Pancreas (tissue), 10 donors: Measurements from ENCODE around the gene SULF2. TPM values are rescaled to one million over a fixed set of nuclear protein-coding genes. Genes with fewer than 3 reads are reported as not detected.

Experiments used
- ATAC-seq, 4 donors: fragments of 200-7000 bp; cut with Tn5 transposase; one replicate each; pipeline versions ENCODE4 v1.8.0 to v1.9.1; 2020; ENCODE audit warnings: mild to moderate bottlenecking in 4 of 4, moderate library complexity in 4 of 4
- DNase-seq, 6 donors: peaks; one replicate each; pipeline ENCODE4 v3.0.0-alpha.2; 2020
- FAIRE-seq: peaks from 2 replicates; lab custom pipeline; 2012; peaks lifted over from hg19 to GRCh38; lab: Jason Lieb, UNC
- H3K27ac ChIP-seq, 4 donors: fragments of 200-600 bp; sonication (generic); 1 replicate in 3 of 4; 2 replicates in 1 of 4; pipeline versions ENCODE4 v1.5.0 to v1.8.0; 2020
- H3K27me3 ChIP-seq, 4 donors: fragments of 200-600 bp; one replicate each; pipeline ENCODE4 v1.8.0; 2021
- H3K36me3 ChIP-seq, 3 donors: fragments of 200-600 bp; sonication (generic) in 1 of 3; one replicate each; pipeline versions ENCODE4 v1.5.0 to v1.8.0; 2020 to 2021
- H3K4me1 ChIP-seq, 3 donors: fragments of 200-600 bp; one replicate each; pipeline ENCODE4 v1.8.0; 2021
- H3K4me3 ChIP-seq, 4 donors: fragments of 200-600 bp; sonication (generic) in 2 of 4; one replicate each; pipeline versions ENCODE4 v1.5.0 to v1.8.0; 2020 to 2021
- H3K9me3 ChIP-seq, 4 donors: fragments of 200-600 bp; one replicate each; pipeline ENCODE4 v1.8.0; 2021
- CTCF ChIP-seq, 4 donors: fragments of 200-600 bp; sonication (generic) in 3 of 4; IDR thresholded peaks; one replicate each; pipeline versions ENCODE4 v1.5.0 to v1.8.0; 2021; ENCODE audit warnings: antibody characterized with exemption in 4 of 4
- WGBS, 2 donors: extraction: QIAGEN DNeasy Blood & Tissue Kit; methylation state at CpG; one replicate each; pipeline ENCODE4 v1.1.7; 2013; 5-methylcytosine and 5-hydroxymethylcytosine counted together
- intact Hi-C, 3 donors: fragments of 100-400 bp; cut with DNase I; formaldehyde crosslinking; loops; one replicate each; pipeline versions ENCODE4 v1.11.1 to v1.14.2; 2022
- polyA plus RNA-seq, 2 donors: library from polyadenylated mRNA; stranded (reverse); fragments of 200-250 nt; gene quantifications; one replicate each; pipeline ENCODE4 v1.2.3, GENCODE V29; 2013
- total RNA-seq, 6 donors: library from RNA; stranded (reverse); fragmentation: NEBNext Ultra II Directional in 4 of 6; extraction: Animal tissue kit (Norgen Biotek cat#: 25700) in 4 of 6; gene quantifications; one replicate each; pipeline versions ENCODE4 v1.2.1 to v1.2.4, GENCODE V29; 2021 to 2023
- donor health status: healthy with polysubstance abuse.
- donor health status: DM: no; HTN: no; CAD: no; lungs with moderate emphysema.
- donor health status: DM: no; HTN: no; CAD: no.
- donor health status: control.
- donor health status: control.
- donor health status: Bipolar disorder and iron deficiency.
- donor health status: DM: yes; HTN: yes; CAD: no.
- donor health status: DM: no; HTN: no; CAD: no.
- donor health status: DM: no; HTN: no; CAD: no.
- donor health status: DM: yes; HTN: yes; CAD: no.

The SULF2 gene
- total and polyA plus RNA-seq, 8 donors, result 4.5 to 41.7 (median 9.2) TPM

GRCh38 chr20:47648943-47649342 lies 136.3 kb downstream of the SULF2 start:
- H3K9me3 ChIP-seq, result no peaks in the 10 kb centered on the region
- 85 to 87% methylated on average over 6 of the region's 6 CpGs for WGBS, 2 donors
- intact Hi-C loops, result no loop called here
- FAIRE-seq, result no peak
- H3K27ac ChIP-seq, result no peak overlapping the region
- no peak for DNase-seq
- no peak overlapping the region for H3K4me3 ChIP-seq
- peaks cover 6 to 56% (median 16%) of the 10 kb centered on the region in 3 donors for H3K36me3 ChIP-seq
- H3K27me3 ChIP-seq, result no peaks in the 10 kb centered on the region
- no peak for TF ChIP-seq CTCF (IDR thresholded peaks at IDR 0.05)
- ATAC-seq, result no peak
- no peaks in the 10 kb centered on the region for H3K4me1 ChIP-seq

DNA sequence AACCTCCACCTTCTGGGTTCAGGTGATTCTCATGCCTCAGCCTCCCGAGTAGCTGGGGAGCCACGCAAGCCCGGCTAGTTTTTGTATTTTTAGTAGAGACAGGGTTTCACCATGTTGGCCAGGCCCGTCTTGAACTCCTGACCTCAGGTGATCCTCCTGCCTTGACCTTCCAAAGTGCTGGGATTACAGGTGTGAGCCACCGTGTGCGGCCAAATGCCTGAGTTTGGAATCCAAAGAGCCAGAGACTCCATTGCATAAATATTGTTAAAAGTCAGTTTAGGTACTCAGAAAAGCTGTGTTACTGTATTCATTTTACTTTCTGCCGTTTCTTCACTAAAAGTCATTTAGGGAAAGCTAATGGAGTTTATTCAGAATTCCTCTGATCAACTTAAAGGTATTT lies 137.3 kb downstream of the SULF2 start:
- TF ChIP-seq CTCF (IDR thresholded peaks at IDR 0.05), result no peak
- Histone ChIP-seq H3K9me3 (no peaks in the 10 kb centered on the region), H3K27me3 (no peaks in the 10 kb centered on the region), H3K4me3 (no peak overlapping the region), H3K27ac (no peak overlapping the region), H3K4me1 (no peaks in the 10 kb centered on the region), H3K36me3 (peaks cover 6 to 56% (median 11%) of the 10 kb centered on the region in 3 donors)
- FAIRE-seq (no peak), DNase-seq (no peak), ATAC-seq (no peak)
- WGBS, 2 donors, result 86 to 87% methylated on average over 7 of the region's 7 CpGs
- intact Hi-C loops, result no loop called here

DNA sequence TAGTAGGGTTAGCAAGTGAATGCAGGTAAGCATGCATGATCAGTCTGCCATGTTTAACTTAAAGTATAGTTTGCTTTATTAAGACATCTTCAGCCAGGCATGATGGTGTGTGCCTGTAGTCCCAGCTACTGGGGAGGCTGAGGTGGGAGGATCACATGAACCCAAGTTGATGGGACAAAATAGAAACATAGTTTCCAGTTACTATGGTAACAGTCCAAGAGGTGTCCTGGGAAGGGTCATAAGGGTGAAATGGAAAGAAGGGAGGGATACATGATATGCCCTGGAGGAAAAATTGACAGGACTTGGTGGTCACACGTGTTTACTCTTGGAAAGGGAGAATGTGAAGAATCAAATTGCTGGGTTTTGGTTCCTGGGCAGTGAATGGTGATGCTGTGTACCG lies 139.6 kb downstream of the SULF2 start:
- Histone ChIP-seq H3K4me1 (no peaks in the 10 kb centered on the region), H3K27ac (no peak overlapping the region), H3K27me3 (no peaks in the 10 kb centered on the region), H3K9me3 (no peaks in the 10 kb centered on the region), H3K4me3 (no peak overlapping the region), H3K36me3 (peaks cover 5 to 44% (median 6%) of the 10 kb centered on the region in 3 donors)
- FAIRE-seq, result no peak
- WGBS, 2 donors, result 80 to 90% methylated on average over 2 of the region's 2 CpGs
- DNase-seq, result no peak
- no peak for ATAC-seq
- intact Hi-C loops, result no loop called here
- no peak for TF ChIP-seq CTCF (IDR thresholded peaks at IDR 0.05)

DNA sequence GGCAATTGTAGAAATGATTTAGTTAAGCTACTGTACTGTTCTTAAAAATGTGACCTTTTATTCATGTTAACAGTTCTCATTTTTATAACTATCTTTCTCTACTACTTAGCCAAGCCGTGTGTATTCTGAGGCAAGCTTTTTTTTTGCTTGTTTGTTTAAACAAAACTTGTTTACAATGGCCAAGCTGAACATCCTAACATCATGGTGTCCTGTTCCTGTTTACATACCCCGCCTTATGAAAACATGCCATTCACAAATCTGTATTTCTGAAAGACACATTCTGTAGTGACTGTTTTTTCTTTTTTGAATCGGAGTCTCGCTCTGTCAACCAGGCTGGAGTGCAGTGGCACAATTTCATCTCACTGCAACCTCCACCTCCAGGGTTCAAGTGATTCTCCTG lies 142.7 kb downstream of the SULF2 start:
- intact Hi-C loops, result no loop called here
- Histone ChIP-seq H3K36me3 (peaks cover 0 to 33% (median 5%) of the 10 kb centered on the region in 3 donors), H3K4me3 (no peak overlapping the region), H3K27me3 (no peaks in the 10 kb centered on the region), H3K27ac (no peak overlapping the region), H3K9me3 (no peaks in the 10 kb centered on the region), H3K4me1 (no peaks in the 10 kb centered on the region)
- no peak for DNase-seq
- FAIRE-seq, result no peak
- no peak for ATAC-seq
- TF ChIP-seq CTCF (IDR thresholded peaks at IDR 0.05), result no peak
- WGBS, 2 donors, result 86 to 91% methylated on average over 4 of the region's 4 CpGs

DNA sequence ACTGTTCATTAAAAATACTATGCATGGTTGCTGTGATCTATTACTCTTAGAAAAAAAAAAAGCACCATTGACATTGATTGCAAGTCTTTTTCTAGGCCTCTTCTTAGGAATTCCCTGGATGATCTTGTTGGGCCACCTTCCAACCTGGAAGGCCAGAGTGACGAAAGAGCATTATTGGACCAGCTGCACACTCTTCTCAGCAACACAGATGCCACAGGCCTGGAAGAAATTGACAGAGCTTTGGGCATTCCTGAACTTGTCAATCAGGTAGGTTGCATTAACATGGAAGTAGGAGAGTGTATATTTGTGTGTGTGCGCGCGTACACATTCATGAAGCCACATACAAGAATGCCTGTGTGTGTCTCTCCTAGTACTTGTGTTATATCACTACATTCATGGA lies 143.2 kb downstream of the SULF2 start:
- ATAC-seq (no peak), FAIRE-seq (no peak), DNase-seq (no peak)
- Histone ChIP-seq H3K27me3 (no peaks in the 10 kb centered on the region), H3K9me3 (no peaks in the 10 kb centered on the region), H3K4me3 (no peak overlapping the region), H3K27ac (no peak overlapping the region), H3K36me3 (peaks cover 0 to 29% (median 3%) of the 10 kb centered on the region in 3 donors), H3K4me1 (no peaks in the 10 kb centered on the region)
- intact Hi-C loops, result no loop called here
- WGBS, 2 donors, result 95 to 96% methylated on average over 4 of the region's 4 CpGs
- TF ChIP-seq CTCF (IDR thresholded peaks at IDR 0.05), result no peak
